ENCODE measurements around the gene PRM2. TPM values are rescaled to one million over a fixed set of nuclear protein-coding genes. Genes with fewer than 3 reads are reported as not detected.

Gene PRM2
- total RNA-seq, 1 experiment from 2014 or later = not detected

- Histone ChIP-seq H3K23me2 (ENCODE audit: insufficient read length, low read depth, low read length, poor library complexity, severe bottlenecking) (no peaks in the 10 kb centered on the region), H2BK15ac (ENCODE audit: low read depth, low read length) (no peak overlapping the region), H3K14ac (ENCODE audit: insufficient read depth, low read length) (no peak overlapping the region; the same call in 1 of the 2 replicates), H3K18ac (ENCODE audit: insufficient read length, low read depth, low read length) (no peak overlapping the region), H3K23ac (ENCODE audit: insufficient read length, low read depth, low read length) (no peak overlapping the region), H3K9me3 (ENCODE audit: control insufficient read depth, low read depth, low read length) (no peaks in the 10 kb centered on the region), H4K20me1 (ENCODE audit: control insufficient read depth, insufficient read depth, insufficient read length) (no peaks in the 10 kb centered on the region), H4K91ac (ENCODE audit: insufficient read length, low read depth, low read length) (no peak overlapping the region), H2AFZ (ENCODE audit: low read length) (no peak overlapping the region), H2AK5ac (ENCODE audit: insufficient read length, low read length) (no peak overlapping the region), H2BK5ac (ENCODE audit: insufficient read length, low read length) (no peak overlapping the region), H3K4me1 (ENCODE audit: insufficient read depth, low read length) (no peaks in the 10 kb centered on the region), H4K8ac (replicated peaks; ENCODE audit: insufficient read length, low read depth, low read length) (no peak overlapping the region), H2BK120ac (ENCODE audit: low read depth, low read length, poor library complexity, severe bottlenecking) (no peak overlapping the region), H3T11ph (ENCODE audit: low read length) (no peak overlapping the region), H3K56ac (ENCODE audit: insufficient read length, low read depth, low read length) (no peak overlapping the region), H2BK12ac (ENCODE audit: insufficient read length, low read depth, low read length) (no peak overlapping the region), H3K4ac (ENCODE audit: low read depth, low read length) (no peak overlapping the region), H4K5ac (ENCODE audit: insufficient read length, low read depth, low read length) (no peak overlapping the region), H3K9ac (ENCODE audit: extremely low read depth, insufficient read length, low read length) (no peak overlapping the region), H3K4me2 (ENCODE audit: insufficient read depth, insufficient read length, low read length) (no peak overlapping the region), H3K27ac (ENCODE audit: insufficient read length, low read depth, low read length) (no peak overlapping the region), H2BK20ac (ENCODE audit: low read depth, low read length, poor library complexity, severe bottlenecking) (no peak overlapping the region), H3K79me1 (ENCODE audit: insufficient read depth, low read depth, low read length, poor library complexity, severe bottlenecking) (no peaks in the 10 kb centered on the region), H3K27me3 (ENCODE audit: insufficient read depth, low read length) (no peaks in the 10 kb centered on the region), H3K79me2 (ENCODE audit: insufficient read depth, low read length) (no peaks in the 10 kb centered on the region)
- Mint-ChIP-seq H3K36me3 (ENCODE audit: insufficient read depth in 1 of 3, low read depth in 3 of 3) (no peaks in the 10 kb centered on the region), H3K4me3 (no peak overlapping the region), H3K9me3 (peaks cover 0 to 7% of the 10 kb centered on the region in 2 experiments; a peak in 3 of 5 replicates), H3K27me3 (ENCODE audit: low read depth) (no peaks in the 10 kb centered on the region; the same call in 1 of the 2 replicates), H3K27ac (no peak overlapping the region; a peak in 1 of 7 replicates), H3K4me1 (peaks cover 6 to 10% of the 10 kb centered on the region in 2 experiments)
- no CpG with 5 or more reads among the region's 7 CpGs for WGBS (ENCODE audit: extremely low coverage, insufficient read length, low lambda C conversion rate)
- DNase-seq = no peak
- no peak for TF ChIP-seq CTCF (conservative IDR thresholded peaks at IDR 0.05)
Observed at GRCh38 chr16:11274964-11275363, 1.3 kb downstream of the PRM2 start.

Measured in H9 (cell line).